Measurements from ENCODE around the gene CDC37L1.
"Not testable (repeated sequence)": the region's sequence is repeated elsewhere in the genome, so short reads cannot be mapped to it uniquely, and the experiment has no call there.

Gene CDC37L1

GRCh38 chr9:4679268-4680172, at the start of gene CDC37L1:
TSS of gene CDC37L1 (plus strand) at chr9:4679569. CDS start at chr9:4679768, 199 bp downstream.
- peak; percentile 75 for DNase-seq

- DNase-seq: no peak
Observed at GRCh38 chr9:4630836-4631235, 48.5 kb upstream of the CDC37L1 start.

GRCh38 chr9:4638968-4639367, 40.4 kb upstream of the CDC37L1 start:
- DNase-seq: no peak

- no peak for DNase-seq
Observed at GRCh38 chr9:4639420-4639819, 39.9 kb upstream of the CDC37L1 start.

- no peak for DNase-seq
Observed at GRCh38 chr9:4640027-4640426, 39.3 kb upstream of the CDC37L1 start.

GRCh38 chr9:4642351-4642750, 37.0 kb upstream of the CDC37L1 start:
- no peak for DNase-seq

- no peak for DNase-seq
Observed at GRCh38 chr9:4654084-4654483, 25.3 kb upstream of the CDC37L1 start.

- DNase-seq: no peak
Observed at GRCh38 chr9:4654538-4654937, 24.8 kb upstream of the CDC37L1 start.

- DNase-seq: not testable (repeated sequence)
Observed at GRCh38 chr9:4656196-4656595, 23.2 kb upstream of the CDC37L1 start.

GRCh38 chr9:4656621-4657020, 22.7 kb upstream of the CDC37L1 start:
- DNase-seq: no peak

GRCh38 chr9:4657426-4658159, 21.8 kb upstream of the CDC37L1 start:
- DNase-seq: no peak

- DNase-seq: not testable (repeated sequence)
Observed at GRCh38 chr9:4660665-4661064, 18.7 kb upstream of the CDC37L1 start.

- DNase-seq: no peak
Observed at GRCh38 chr9:4661165-4661564, 18.2 kb upstream of the CDC37L1 start.

- no peak for DNase-seq
Observed at GRCh38 chr9:4661611-4662010, 17.8 kb upstream of the CDC37L1 start.

GRCh38 chr9:4662108-4662988, 17.0 kb upstream of the CDC37L1 start, which contains the start of gene PLPP6:
TSS of gene PLPP6 (plus strand) at chr9:4662294. CDS start at chr9:4662376, 82 bp downstream.
- peak; percentile 78 for DNase-seq

- DNase-seq: no peak
Observed at GRCh38 chr9:4662989-4663792, 16.2 kb upstream of the CDC37L1 start.

- no peak for DNase-seq
Observed at GRCh38 chr9:4663956-4664355, 15.4 kb upstream of the CDC37L1 start.

- DNase-seq: no peak
Observed at GRCh38 chr9:4665357-4665756, 14.0 kb upstream of the CDC37L1 start.

GRCh38 chr9:4666042-4666699, 13.2 kb upstream of the CDC37L1 start, which contains the start of gene SPATA6L:
TSS of gene SPATA6L (minus strand) at chr9:4666480. CDS start at chr9:4666250, 230 bp downstream.
- no peak for DNase-seq

- DNase-seq: no peak
Observed at GRCh38 chr9:4667681-4668080, 11.7 kb upstream of the CDC37L1 start.

GRCh38 chr9:4668604-4669003, 10.8 kb upstream of the CDC37L1 start:
- DNase-seq: no peak

All from NCI-H510A (cell line).